Spleen (tissue), 11 donors: ENCODE data around the gene PPP2R5C. TPM values are rescaled to one million over a fixed set of nuclear protein-coding genes. Genes with fewer than 3 reads are reported as not detected.

Experiments used
- DNase-seq: peaks from one replicate; pipeline ENCODE4 v3.0.0-alpha.2; 2020
- H3K27ac ChIP-seq, 8 donors: fragments of 200-600 bp; sonication (generic) in 7 of 8; 1 replicate in 4 of 8; 2 replicates in 4 of 8; pipeline versions ENCODE4 v1.5.0 to v1.8.0; 2016 to 2021; ENCODE audit warnings: inconsistent platforms in 4 of 8, mild to moderate bottlenecking in 4 of 8, moderate library complexity in 1 of 8
- H3K27me3 ChIP-seq, 7 donors: fragments of 200-600 bp; sonication (generic) in 6 of 7; replicated peaks in 1 of 7; 1 replicate in 4 of 7; 2 replicates in 3 of 7; pipeline versions ENCODE4 v1.5.0 to v1.8.0; 2016 to 2021; ENCODE audit warnings: inconsistent platforms in 3 of 7, mild to moderate bottlenecking in 1 of 7
- H3K36me3 ChIP-seq, 6 donors: fragments of 200-600 bp; sonication (generic) in 5 of 6; 1 replicate in 4 of 6; 2 replicates in 2 of 6; pipeline versions ENCODE4 v1.5.0 to v1.8.0; 2016 to 2021; ENCODE audit warnings: inconsistent platforms in 2 of 6
- H3K4me1 ChIP-seq, 6 donors: fragments of 200-600 bp; sonication (generic) in 5 of 6; 1 replicate in 3 of 6; 2 replicates in 3 of 6; pipeline versions ENCODE4 v1.5.0 to v1.8.0; 2016 to 2021; ENCODE audit warnings: inconsistent platforms in 3 of 6
- H3K4me3 ChIP-seq, 8 donors: fragments of 200-600 bp; sonication (generic) in 7 of 8; 1 replicate in 4 of 8; 2 replicates in 4 of 8; pipeline versions ENCODE4 v1.5.0 to v1.8.0; 2016 to 2021; ENCODE audit warnings: inconsistent platforms in 4 of 8, mild to moderate bottlenecking in 4 of 8, moderate library complexity in 2 of 8
- H3K9me3 ChIP-seq, 8 donors: fragments of 200-600 bp; sonication (generic) in 7 of 8; 1 replicate in 4 of 8; 2 replicates in 4 of 8; pipeline versions ENCODE4 v1.5.0 to v1.8.0; 2016 to 2021; ENCODE audit warnings: inconsistent platforms in 4 of 8
- POLR2A ChIP-seq, 3 donors: fragments of 450-650 bp; IDR thresholded peaks; one replicate each; pipeline ENCODE4 v1.5.1; 2017; ENCODE audit warnings: antibody characterized with exemption in 3 of 3, mild to moderate bottlenecking in 1 of 3
- POLR2AphosphoS5 ChIP-seq, 3 donors: sonication (generic); formaldehyde crosslinking; IDR thresholded peaks; one replicate each; pipeline ENCODE4 v1.5.1; 2017; ENCODE audit warnings: antibody characterized with exemption in 3 of 3
- WGBS, 5 donors: extraction: QIAGEN DNeasy Blood & Tissue Kit in 3 of 5; methylation state at CpG; one replicate each; pipeline versions ENCODE4 v1.1.5 to v1.1.7; 2013 to 2018; 5-methylcytosine and 5-hydroxymethylcytosine counted together
- intact Hi-C: fragments of 100-400 bp; cut with DNase I; formaldehyde crosslinking; loops from one replicate; pipeline ENCODE4 v1.15.0; 2023; ENCODE audit warnings: low total_unique reads
- polyA plus RNA-seq, 3 donors: library from polyadenylated mRNA; stranded (reverse); fragments of 200-250 nt; gene quantifications; one replicate each; pipeline ENCODE4 v1.2.1, GENCODE V29; 2013
- total RNA-seq, 7 donors: library from RNA; depleted of rRNA in 3 of 7; stranded (reverse); fragments of >200 nt in 3 of 7; fragmentation: NEBNext Ultra II Directional in 4 of 7; extraction: Animal tissue kit (Norgen Biotek cat#: 25700) in 4 of 7; gene quantifications; one replicate each; pipeline versions ENCODE4 v1.1.0 to v1.2.1, GENCODE V29; 2016 to 2021
- TF ChIP-seq, protein P1 (sequence below), 11 experiments: fragments of 200-600 bp in 7 of 11; fragments of 450-650 bp in 4 of 11; sonication (generic) in 4 of 11; IDR thresholded peaks in 8 of 11; conservative IDR thresholded peaks in 3 of 11; 1 replicate in 7 of 11; 2 replicates in 4 of 11; pipeline versions ENCODE4 v1.4.0 to v1.8.0; 2016 to 2021; ENCODE audit warnings: antibody characterized with exemption in 11 of 11, inconsistent platforms in 4 of 11, mild to moderate bottlenecking in 1 of 11
- donor health status: healthy with polysubstance abuse.
- donor health status: DM: no; HTN: no; CAD: no; lungs with moderate emphysema.
- donor health status: DM: no; HTN: no; CAD: no.
- donor health status: Bipolar disorder and iron deficiency.
- donor health status: healthy.
- donor health status: DM: no; HTN: no; CAD: no.
- donor health status: DM: yes; HTN: yes; CAD: no.

Gene PPP2R5C
- total and polyA plus RNA-seq, 10 donors, result 80.8 to 322 (median 198) TPM

DNA sequence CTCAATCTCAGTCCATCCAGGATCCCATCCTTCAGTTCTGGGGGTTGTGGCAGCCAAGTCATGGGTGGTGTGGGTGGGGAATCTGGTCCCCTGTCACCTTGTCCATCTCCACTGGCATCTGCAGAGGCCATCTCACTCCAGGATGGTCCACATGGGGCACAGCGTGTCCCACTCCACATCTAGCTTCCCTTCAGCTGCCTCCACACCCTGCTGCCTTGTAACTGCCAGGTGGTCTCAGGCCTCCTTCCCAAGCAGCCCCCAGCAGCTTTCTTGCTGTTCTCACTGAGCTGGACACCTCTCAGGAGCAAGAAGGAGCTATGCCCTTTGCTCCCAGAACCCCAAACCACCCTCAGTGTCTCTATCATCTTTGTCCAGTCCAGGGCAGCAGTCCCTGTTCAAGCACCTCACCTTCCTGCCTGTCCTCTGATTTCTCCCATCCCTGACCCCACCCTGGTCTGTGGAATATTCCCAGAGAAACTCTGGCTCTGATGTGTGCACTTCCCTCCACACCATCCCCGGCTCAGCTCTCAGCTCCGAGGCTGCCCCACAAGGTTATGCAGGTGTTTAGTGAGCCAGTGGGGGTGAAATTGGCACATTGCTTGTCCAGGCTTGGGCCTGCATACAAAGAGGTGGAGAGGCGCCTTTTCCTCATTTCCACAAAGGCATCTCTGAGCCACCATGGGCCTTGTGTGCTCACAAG lies 189.2 kb downstream of the PPP2R5C start:
- Histone ChIP-seq H3K4me3 (no peak overlapping the region), H3K27me3 (peaks cover 0 to 14% (median 0%) of the 10 kb centered on the region in 7 donors), H3K9me3 (no peaks in the 10 kb centered on the region), H3K4me1 (peaks cover 9 to 31% (median 23%) of the 10 kb centered on the region in 6 donors), H3K36me3 (no peaks in the 10 kb centered on the region), H3K27ac (peak overlapping the region in 1 of 8 donors; percentile 22)
- TF ChIP-seq POLR2AphosphoS5 (IDR thresholded peaks at IDR 0.05), result no peak
- no peak for TF ChIP-seq POLR2A (IDR thresholded peaks at IDR 0.05)
- TF ChIP-seq, protein P1, sequence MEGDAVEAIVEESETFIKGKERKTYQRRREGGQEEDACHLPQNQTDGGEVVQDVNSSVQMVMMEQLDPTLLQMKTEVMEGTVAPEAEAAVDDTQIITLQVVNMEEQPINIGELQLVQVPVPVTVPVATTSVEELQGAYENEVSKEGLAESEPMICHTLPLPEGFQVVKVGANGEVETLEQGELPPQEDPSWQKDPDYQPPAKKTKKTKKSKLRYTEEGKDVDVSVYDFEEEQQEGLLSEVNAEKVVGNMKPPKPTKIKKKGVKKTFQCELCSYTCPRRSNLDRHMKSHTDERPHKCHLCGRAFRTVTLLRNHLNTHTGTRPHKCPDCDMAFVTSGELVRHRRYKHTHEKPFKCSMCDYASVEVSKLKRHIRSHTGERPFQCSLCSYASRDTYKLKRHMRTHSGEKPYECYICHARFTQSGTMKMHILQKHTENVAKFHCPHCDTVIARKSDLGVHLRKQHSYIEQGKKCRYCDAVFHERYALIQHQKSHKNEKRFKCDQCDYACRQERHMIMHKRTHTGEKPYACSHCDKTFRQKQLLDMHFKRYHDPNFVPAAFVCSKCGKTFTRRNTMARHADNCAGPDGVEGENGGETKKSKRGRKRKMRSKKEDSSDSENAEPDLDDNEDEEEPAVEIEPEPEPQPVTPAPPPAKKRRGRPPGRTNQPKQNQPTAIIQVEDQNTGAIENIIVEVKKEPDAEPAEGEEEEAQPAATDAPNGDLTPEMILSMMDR (IDR thresholded peaks at IDR 0.05 in 8 of 11, conservative IDR thresholded peaks at IDR 0.05 in 3 of 11), result no peak
- WGBS, 5 donors, result 88 to 91% (median 90%) methylated on average over 4 of the region's 4 CpGs
- intact Hi-C loops, result no loop called here
- DNase-seq, result peak; percentile 51

DNA sequence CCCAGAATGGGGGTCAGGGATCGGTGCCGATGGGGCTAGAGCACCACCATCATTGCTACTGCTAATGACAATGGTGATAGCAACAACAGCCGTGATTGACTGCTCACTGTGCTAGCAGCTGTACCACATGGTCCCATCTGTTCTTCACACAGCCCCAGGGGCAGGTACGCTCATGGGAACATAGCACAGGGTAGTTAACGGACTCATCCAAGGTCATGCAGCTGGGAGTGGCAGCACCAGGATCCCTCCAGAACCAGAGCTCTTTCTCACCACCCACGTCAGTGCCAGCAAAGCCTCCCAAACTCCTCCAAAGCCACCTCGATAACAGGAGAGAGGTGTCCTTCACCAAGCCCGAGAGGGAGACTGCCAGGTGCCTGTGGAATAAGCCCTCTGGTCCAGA lies 191.6 kb downstream of the PPP2R5C start:
- no peaks in the 10 kb centered on the region for H3K36me3 ChIP-seq
- H3K4me1 ChIP-seq, result peaks cover 9 to 21% (median 17%) of the 10 kb centered on the region in 6 donors
- H3K4me3 ChIP-seq, result no peak overlapping the region
- 74 to 96% (median 84%) methylated on average over 6 to 8 of the region's 8 CpGs for WGBS, 5 donors
- no peaks in the 10 kb centered on the region for H3K9me3 ChIP-seq
- intact Hi-C loops, result no loop called here
- peak; percentile 49 for DNase-seq
- TF ChIP-seq POLR2A (IDR thresholded peaks at IDR 0.05) (no peak), POLR2AphosphoS5 (IDR thresholded peaks at IDR 0.05) (no peak)
- TF ChIP-seq, protein P1 (IDR thresholded peaks at IDR 0.05 in 8 of 11, conservative IDR thresholded peaks at IDR 0.05 in 3 of 11), result no peak
- H3K27ac ChIP-seq, result no peak overlapping the region
- H3K27me3 ChIP-seq, result peaks cover 0 to under 1% (median 0%) of the 10 kb centered on the region in 7 donors

DNA sequence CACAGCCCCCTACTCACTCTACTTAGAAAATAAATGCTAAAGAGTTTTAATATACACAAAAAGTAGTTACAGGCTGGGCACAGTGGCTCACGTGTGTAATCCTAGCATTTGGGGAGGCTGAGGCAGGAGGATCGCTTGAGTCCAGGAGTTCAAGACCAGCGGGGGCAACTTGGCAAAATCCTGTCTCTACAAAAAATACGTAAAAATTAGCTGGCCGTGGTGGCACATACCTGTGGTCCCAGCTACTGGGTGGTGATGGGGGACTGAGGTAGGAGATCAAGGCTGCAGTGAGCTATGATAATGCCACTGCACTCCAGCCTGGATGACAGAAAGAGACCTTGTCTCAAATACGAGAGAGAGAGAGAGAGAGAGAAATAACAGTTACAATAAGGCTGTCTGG lies 193.0 kb downstream of the PPP2R5C start:
- no peak overlapping the region for H3K27ac ChIP-seq
- DNase-seq, result no peak
- H3K4me3 ChIP-seq, result no peak overlapping the region
- peaks cover 2 to 10% (median 7%) of the 10 kb centered on the region in 6 donors for H3K4me1 ChIP-seq
- H3K27me3 ChIP-seq, result no peaks in the 10 kb centered on the region
- no peaks in the 10 kb centered on the region for H3K9me3 ChIP-seq
- TF ChIP-seq, protein P1 (IDR thresholded peaks at IDR 0.05 in 8 of 11, conservative IDR thresholded peaks at IDR 0.05 in 3 of 11), result no peak
- TF ChIP-seq POLR2A (IDR thresholded peaks at IDR 0.05) (no peak), POLR2AphosphoS5 (IDR thresholded peaks at IDR 0.05) (no peak)
- intact Hi-C loops, result no loop called here
- no peaks in the 10 kb centered on the region for H3K36me3 ChIP-seq
- WGBS, 5 donors, result 86 to 95% (median 89%) methylated on average over 6 of the region's 6 CpGs

DNA sequence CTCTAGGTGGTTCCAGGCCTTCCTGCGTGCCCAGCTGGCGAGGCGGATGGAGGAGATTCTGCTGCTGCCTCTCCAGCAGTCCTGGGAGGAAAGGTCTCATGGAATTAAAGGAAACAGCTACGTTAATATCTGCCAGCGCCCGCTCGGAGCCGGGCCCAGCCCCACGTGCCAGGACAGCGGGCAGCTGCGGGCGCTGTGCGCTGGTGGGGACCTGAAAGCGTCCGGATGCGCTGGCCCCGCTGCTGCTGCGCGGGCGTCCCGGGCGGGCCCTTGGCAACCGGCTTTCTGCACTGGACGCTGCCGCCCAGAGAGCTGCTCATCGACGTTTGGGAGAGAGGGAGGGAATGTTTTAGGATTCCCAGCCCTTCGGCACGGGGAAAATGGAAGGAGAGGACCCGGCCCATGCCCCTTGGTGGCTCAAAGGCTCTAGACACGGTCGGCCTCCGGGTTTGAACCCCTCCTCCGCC lies 194.2 kb downstream of the PPP2R5C start:
- H3K4me1 ChIP-seq, result peaks cover 0 to 8% (median 0%) of the 10 kb centered on the region in 6 donors
- H3K27ac ChIP-seq, result no peak overlapping the region
- TF ChIP-seq POLR2A (IDR thresholded peaks at IDR 0.05) (no peak), POLR2AphosphoS5 (IDR thresholded peaks at IDR 0.05) (no peak)
- TF ChIP-seq, protein P1 (IDR thresholded peaks at IDR 0.05 in 8 of 11, conservative IDR thresholded peaks at IDR 0.05 in 3 of 11), result no peak
- no peaks in the 10 kb centered on the region for H3K9me3 ChIP-seq
- H3K27me3 ChIP-seq, result no peaks in the 10 kb centered on the region
- H3K4me3 ChIP-seq, result no peak overlapping the region
- intact Hi-C loops, result no loop called here
- 79 to 92% (median 86%) methylated on average over 10 to 34 of the region's 34 CpGs for WGBS, 5 donors
- no peaks in the 10 kb centered on the region for H3K36me3 ChIP-seq
- peak; percentile 68 for DNase-seq
